ENCODE data around the gene ACOT7. TPM values are rescaled to one million over a fixed set of nuclear protein-coding genes. Genes with fewer than 3 reads are reported as not detected.

ACOT7 gene
- polyA plus RNA-seq, 6 donors from 2014 or later, result 1.8 to 3.7 (median 2.9) TPM

- peak overlapping the region in 5 of 8 donors; percentile 56 to 84 (median 61) for H3K4me3 Mint-ChIP-seq
- no peaks in the 10 kb centered on the region for H3K36me3 Mint-ChIP-seq
- no peaks in the 10 kb centered on the region for H3K9me3 Mint-ChIP-seq
- H3K27ac Mint-ChIP-seq, result peak overlapping the region in 1 of 6 donors; percentile 37
- peaks cover 20 to 55% (median 38%) of the 10 kb centered on the region in 3 donors for H3K27me3 Mint-ChIP-seq
- no peak for ATAC-seq (ENCODE audit: low read depth in 2 of 2)
- peaks cover 0 to 20% (median 7%) of the 10 kb centered on the region in 3 donors for H3K4me1 Mint-ChIP-seq
- no peak for DNase-seq
Measured at GRCh38 chr1:6258675-6259074, 134.9 kb downstream of the ACOT7 start.

GRCh38 chr1:6257541-6258069 lies 136.0 kb downstream of the ACOT7 start:
- ATAC-seq (ENCODE audit: low read depth in 2 of 2) (no peak), DNase-seq (no peak)
- peaks cover 20 to 53% (median 33%) of the 10 kb centered on the region in 3 donors for H3K27me3 Mint-ChIP-seq
- H3K4me3 Mint-ChIP-seq, result no peak overlapping the region
- peak overlapping the region in 1 of 6 donors; percentile 1 for H3K27ac Mint-ChIP-seq
- no peaks in the 10 kb centered on the region for H3K9me3 Mint-ChIP-seq
- H3K4me1 Mint-ChIP-seq, result peaks cover 0 to 20% (median 7%) of the 10 kb centered on the region in 3 donors
- no peaks in the 10 kb centered on the region for H3K36me3 Mint-ChIP-seq

- no peak overlapping the region for H3K27ac Mint-ChIP-seq
- no peaks in the 10 kb centered on the region for H3K36me3 Mint-ChIP-seq
- H3K4me1 Mint-ChIP-seq, result peaks cover 0 to 13% (median 3%) of the 10 kb centered on the region in 3 donors
- H3K9me3 Mint-ChIP-seq, result no peaks in the 10 kb centered on the region
- DNase-seq (no peak), ATAC-seq (ENCODE audit: low read depth in 2 of 2) (no peak)
- no peak overlapping the region for H3K4me3 Mint-ChIP-seq
- H3K27me3 Mint-ChIP-seq, result peaks cover 25 to 53% (median 30%) of the 10 kb centered on the region in 3 donors
Measured at GRCh38 chr1:6256645-6257044, 136.9 kb downstream of the ACOT7 start.

GRCh38 chr1:6254691-6255090 lies 138.9 kb downstream of the ACOT7 start:
- no peak overlapping the region for H3K27ac Mint-ChIP-seq
- H3K36me3 Mint-ChIP-seq, result no peaks in the 10 kb centered on the region
- H3K4me1 Mint-ChIP-seq, result peaks cover 0 to 6% (median 3%) of the 10 kb centered on the region in 3 donors
- ATAC-seq (ENCODE audit: low read depth in 2 of 2) (no peak), DNase-seq (no peak)
- no peaks in the 10 kb centered on the region for H3K9me3 Mint-ChIP-seq
- H3K27me3 Mint-ChIP-seq, result peaks cover 30 to 62% (median 42%) of the 10 kb centered on the region in 3 donors
- no peak overlapping the region for H3K4me3 Mint-ChIP-seq

GRCh38 chr1:6253380-6253779 lies 140.2 kb downstream of the ACOT7 start:
- H3K27me3 Mint-ChIP-seq, result peaks cover 21 to 57% (median 40%) of the 10 kb centered on the region in 3 donors
- H3K4me1 Mint-ChIP-seq, result no peaks in the 10 kb centered on the region
- ATAC-seq (ENCODE audit: low read depth in 2 of 2), result no peak
- no peaks in the 10 kb centered on the region for H3K9me3 Mint-ChIP-seq
- H3K36me3 Mint-ChIP-seq, result no peaks in the 10 kb centered on the region
- DNase-seq, result no peak
- H3K4me3 Mint-ChIP-seq, result no peak overlapping the region
- no peak overlapping the region for H3K27ac Mint-ChIP-seq

- Mint-ChIP-seq H3K4me3 (no peak overlapping the region), H3K27ac (no peak overlapping the region), H3K4me1 (no peaks in the 10 kb centered on the region), H3K36me3 (no peaks in the 10 kb centered on the region), H3K27me3 (peaks cover 31 to 57% (median 43%) of the 10 kb centered on the region in 3 donors), H3K9me3 (no peaks in the 10 kb centered on the region)
- no peak for ATAC-seq (ENCODE audit: low read depth in 2 of 2)
- no peak for DNase-seq
Measured at GRCh38 chr1:6252374-6252710, 141.2 kb downstream of the ACOT7 start.

GRCh38 chr1:6251681-6252373 lies 141.7 kb downstream of the ACOT7 start:
- ATAC-seq (ENCODE audit: low read depth in 2 of 2) (no peak), DNase-seq (no peak)
- peak overlapping the region in 1 of 6 donors; percentile 28 for H3K27ac Mint-ChIP-seq
- no peaks in the 10 kb centered on the region for H3K9me3 Mint-ChIP-seq
- no peaks in the 10 kb centered on the region for H3K36me3 Mint-ChIP-seq
- H3K4me3 Mint-ChIP-seq, result peak overlapping the region in 1 of 8 donors; percentile 66
- peaks cover 0 to 3% (median 2%) of the 10 kb centered on the region in 3 donors for H3K4me1 Mint-ChIP-seq
- peaks cover 34 to 57% (median 43%) of the 10 kb centered on the region in 3 donors for H3K27me3 Mint-ChIP-seq

GRCh38 chr1:6251233-6251632 lies 142.3 kb downstream of the ACOT7 start:
- Mint-ChIP-seq H3K4me1 (peaks cover 0 to 8% (median 8%) of the 10 kb centered on the region in 3 donors), H3K4me3 (no peak overlapping the region), H3K27me3 (peaks cover 34 to 59% (median 47%) of the 10 kb centered on the region in 3 donors), H3K27ac (peak overlapping the region in 1 of 6 donors; percentile 53), H3K9me3 (peaks cover 0 to 2% (median 0%) of the 10 kb centered on the region in 7 donors), H3K36me3 (no peaks in the 10 kb centered on the region)
- DNase-seq, result no peak
- no peak for ATAC-seq (ENCODE audit: low read depth in 2 of 2)

- peaks cover 0 to 10% (median 9%) of the 10 kb centered on the region in 3 donors for H3K4me1 Mint-ChIP-seq
- H3K9me3 Mint-ChIP-seq, result peaks cover 0 to 2% (median 0%) of the 10 kb centered on the region in 7 donors
- peak overlapping the region in 1 of 8 donors; percentile 59 for H3K4me3 Mint-ChIP-seq
Measured at GRCh38 chr1:6249739-6250689, 143.6 kb downstream of the ACOT7 start.

GRCh38 chr1:6248932-6249738 lies 144.4 kb downstream of the ACOT7 start:
- Mint-ChIP-seq H3K4me3 (no peak overlapping the region), H3K27ac (no peak overlapping the region), H3K4me1 (peaks cover 4 to 13% (median 10%) of the 10 kb centered on the region in 3 donors), H3K36me3 (no peaks in the 10 kb centered on the region), H3K27me3 (peaks cover 32 to 70% (median 54%) of the 10 kb centered on the region in 3 donors), H3K9me3 (peaks cover 0 to 2% (median 0%) of the 10 kb centered on the region in 7 donors)
- no peak for DNase-seq
- ATAC-seq (ENCODE audit: low read depth in 2 of 2), result no peak

More at GRCh38 chr1:6249739-6250689, 143.6 kb downstream of the ACOT7 start:
- peaks cover 34 to 61% (median 47%) of the 10 kb centered on the region in 3 donors for H3K27me3 Mint-ChIP-seq
- no peaks in the 10 kb centered on the region for H3K36me3 Mint-ChIP-seq
- no peak for DNase-seq
- ATAC-seq (ENCODE audit: low read depth in 2 of 2), result no peak
- no peak overlapping the region for H3K27ac Mint-ChIP-seq

GRCh38 chr1:6248161-6248776 lies 145.3 kb downstream of the ACOT7 start:
- Mint-ChIP-seq H3K9me3 (peaks cover 0 to 2% (median 0%) of the 10 kb centered on the region in 7 donors), H3K27me3 (peaks cover 31 to 78% (median 59%) of the 10 kb centered on the region in 3 donors), H3K4me1 (peaks cover 4 to 13% (median 10%) of the 10 kb centered on the region in 3 donors), H3K36me3 (no peaks in the 10 kb centered on the region), H3K27ac (peak overlapping the region in 1 of 6 donors; percentile 74), H3K4me3 (peak overlapping the region in 2 of 8 donors; percentile 13 to 43)
- ATAC-seq (ENCODE audit: low read depth in 2 of 2) (no peak), DNase-seq (no peak)

GRCh38 chr1:6247651-6248050 lies 145.9 kb downstream of the ACOT7 start:
- Mint-ChIP-seq H3K4me3 (no peak overlapping the region), H3K36me3 (no peaks in the 10 kb centered on the region), H3K9me3 (peaks cover 0 to 2% (median 0%) of the 10 kb centered on the region in 7 donors), H3K4me1 (peaks cover 4 to 13% (median 10%) of the 10 kb centered on the region in 3 donors), H3K27ac (no peak overlapping the region), H3K27me3 (peaks cover 31 to 79% (median 61%) of the 10 kb centered on the region in 3 donors)
- DNase-seq (no peak), ATAC-seq (ENCODE audit: low read depth in 2 of 2) (no peak)

Data from naive B cell (primary cell).